Measurements from ENCODE around the gene DEDD2.

The DEDD2 gene

DNA sequence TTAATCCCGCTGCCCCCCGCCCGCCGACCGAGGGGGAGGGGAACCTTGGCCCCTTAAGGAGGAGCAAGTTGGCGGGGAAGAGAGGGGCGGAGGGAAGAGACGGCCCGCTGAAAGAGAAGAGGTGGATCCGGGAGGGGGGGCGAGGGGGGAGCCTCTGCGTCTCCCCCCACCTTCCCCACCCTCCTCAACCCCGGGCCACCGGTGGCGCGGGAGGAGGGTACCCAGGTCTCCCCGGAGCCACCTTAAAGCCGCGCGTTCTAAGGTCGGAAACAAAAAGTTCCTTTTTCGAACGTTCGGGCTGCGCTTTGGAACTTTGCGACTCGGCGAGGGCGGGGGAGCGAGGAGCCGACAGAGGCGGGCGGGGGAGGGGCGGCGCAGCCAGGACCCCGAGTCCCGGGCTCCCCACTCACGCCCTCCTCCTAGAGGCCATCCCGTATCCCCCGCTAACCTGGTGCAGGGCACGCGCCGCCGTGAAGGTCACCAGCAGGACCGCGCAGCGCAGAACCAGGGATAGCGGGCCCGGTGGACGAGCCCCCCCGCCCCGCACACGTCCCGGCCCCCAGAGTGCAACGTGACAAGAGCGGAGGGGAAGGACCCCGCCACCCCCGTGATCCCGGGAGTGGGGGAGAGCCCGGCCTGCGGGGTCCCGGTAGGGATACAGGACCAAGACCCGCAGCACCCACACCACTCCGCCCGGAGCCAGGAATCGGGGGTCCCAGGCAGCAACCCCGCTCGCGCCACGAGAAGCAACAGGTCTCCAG lies 36.8 kb upstream of the DEDD2 start:
- Histone ChIP-seq H3K9ac (ENCODE audit: insufficient read length) (peak overlapping the region; percentile 96), H3K27ac (peak overlapping the region; percentile 91), H3K36me3 (ENCODE audit: insufficient read depth, low read length) (peaks cover 14% of the 10 kb centered on the region), H3K4me3 (peak overlapping the region; percentile 98), H3K9me3 (ENCODE audit: low read depth, low read length) (no peaks in the 10 kb centered on the region)
- TF ChIP-seq POLR2AphosphoS5 (IDR thresholded peaks at IDR 0.05; ENCODE audit: borderline replicate concordance, low read depth, low read length) (peak; percentile 65; the same call in 1 of the 2 replicates), FOXP2 (optimal IDR thresholded peaks at IDR 0.05; ENCODE audit: control extremely low read depth, extremely low read length, insufficient read depth) (no peak)
- no peak for DNase-seq (ENCODE audit: low read depth, low spot score)

DNA sequence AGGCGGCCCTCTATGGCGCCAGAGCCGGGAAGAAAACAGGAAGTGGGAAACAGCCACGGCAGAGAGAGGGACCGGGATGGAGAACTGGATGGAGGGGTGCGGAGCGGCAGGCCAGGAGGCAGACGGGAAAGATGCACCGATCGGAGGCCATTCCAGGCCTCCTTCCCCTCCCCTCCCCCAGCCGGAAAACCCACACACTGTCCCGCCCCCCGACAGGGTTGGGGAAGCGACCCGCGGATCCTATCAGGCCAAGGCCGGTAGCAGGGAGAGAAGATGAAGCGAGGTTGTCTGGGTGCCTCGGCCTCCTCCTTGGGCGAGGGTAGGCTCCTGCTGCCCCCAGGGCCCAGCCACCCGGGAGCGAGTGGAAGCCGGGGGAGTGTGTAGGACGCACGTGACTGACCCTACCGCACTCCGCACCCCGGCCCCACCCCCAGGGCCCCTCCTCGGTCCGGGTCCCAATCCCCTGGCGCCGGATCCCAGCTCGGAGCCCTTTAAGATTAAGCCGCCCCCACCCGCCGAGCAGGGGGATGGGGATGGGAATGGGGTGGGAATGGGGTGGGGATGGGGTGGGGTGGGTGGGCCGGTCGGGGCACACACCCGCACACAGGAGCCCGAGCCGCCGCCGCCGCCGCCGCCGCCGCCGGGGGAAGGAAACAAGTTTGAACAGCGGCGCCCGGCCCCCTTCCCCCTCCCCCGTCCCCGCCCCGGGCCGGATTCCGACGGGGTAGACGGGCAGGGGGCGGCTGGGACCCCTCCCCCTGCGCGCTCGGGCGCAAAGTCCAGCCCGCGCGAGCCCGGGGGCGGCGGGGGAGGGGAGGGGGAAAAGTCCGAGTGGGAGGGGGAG lies 36.0 kb upstream of the DEDD2 start:
- H3K36me3 ChIP-seq (ENCODE audit: insufficient read depth, low read length) = peaks cover 18% of the 10 kb centered on the region

DNA sequence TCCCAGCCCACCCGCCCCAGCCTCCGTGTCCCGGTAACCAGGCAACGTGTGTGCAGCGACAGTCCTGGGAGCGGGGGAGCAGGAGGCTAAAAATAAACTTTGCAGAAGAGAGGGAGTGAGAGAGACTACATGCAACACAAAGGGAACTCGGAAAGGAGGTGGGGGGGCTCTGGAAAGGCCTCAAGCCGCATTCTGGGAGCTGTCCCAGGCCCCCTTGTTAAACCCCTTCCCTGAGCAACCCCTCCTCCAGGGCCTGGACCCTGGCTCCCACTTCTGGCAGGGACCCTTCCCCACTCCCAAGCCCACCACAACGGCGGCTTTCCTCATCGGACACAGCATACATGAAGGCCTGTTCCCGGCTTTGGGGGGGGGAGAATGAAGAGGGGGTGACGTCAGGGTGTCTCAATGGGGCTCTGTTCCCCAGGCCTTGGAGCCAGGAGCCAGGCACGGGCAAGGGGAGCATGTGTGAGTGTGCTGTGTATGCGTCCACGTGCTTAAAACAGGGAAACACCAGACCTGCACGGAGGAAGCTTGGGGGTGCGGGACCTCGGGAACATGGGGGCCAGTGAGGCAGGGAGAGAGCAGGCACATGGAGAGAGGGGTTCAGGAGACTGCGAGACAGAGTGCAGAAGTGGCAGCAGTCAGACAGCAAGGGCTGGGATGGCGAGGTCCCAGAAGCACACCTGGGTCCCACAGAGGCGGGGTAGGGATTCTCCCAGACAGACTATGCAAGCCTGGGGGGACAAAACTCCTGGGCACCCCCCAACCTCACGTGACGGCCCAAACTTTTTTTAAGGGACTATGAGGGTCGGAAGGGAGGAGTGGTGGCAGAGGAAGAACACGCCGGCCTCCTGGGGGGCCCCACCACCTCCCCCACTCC lies 35.1 kb upstream of the DEDD2 start:
- Histone ChIP-seq H3K27ac (peak overlapping the region; percentile 79), H3K9me3 (ENCODE audit: low read depth, low read length) (no peaks in the 10 kb centered on the region), H3K4me3 (peak overlapping the region; percentile 98), H3K36me3 (ENCODE audit: insufficient read depth, low read length) (peaks cover 18% of the 10 kb centered on the region), H3K9ac (ENCODE audit: insufficient read length) (peak overlapping the region; percentile 49)
- no peak for TF ChIP-seq EZH2 (IDR thresholded peaks at IDR 0.05)
- peak; percentile 35 for TF ChIP-seq FOXP2 (optimal IDR thresholded peaks at IDR 0.05; ENCODE audit: control extremely low read depth, extremely low read length, insufficient read depth)
- TF ChIP-seq POLR2AphosphoS5 (IDR thresholded peaks at IDR 0.05; ENCODE audit: borderline replicate concordance, low read depth, low read length) = peak; percentile 16; the same call in 1 of the 2 replicates
- no peak for DNase-seq (ENCODE audit: low read depth, low spot score)

More for the DNA sequence above, 36.0 kb upstream of the DEDD2 start:
- Histone ChIP-seq H3K9me3 (ENCODE audit: low read depth, low read length) (no peaks in the 10 kb centered on the region), H3K9ac (ENCODE audit: insufficient read length) (peak overlapping the region; percentile 96), H3K4me3 (peak overlapping the region; percentile 98), H3K27ac (peak overlapping the region; percentile 91)
- TF ChIP-seq POLR2AphosphoS5 (IDR thresholded peaks at IDR 0.05; ENCODE audit: borderline replicate concordance, low read depth, low read length) (peak; percentile 60), FOXP2 (optimal IDR thresholded peaks at IDR 0.05; ENCODE audit: control extremely low read depth, extremely low read length, insufficient read depth) (no peak), EZH2 (IDR thresholded peaks at IDR 0.05) (no peak)
- no peak for DNase-seq (ENCODE audit: low read depth, low spot score)

DNA sequence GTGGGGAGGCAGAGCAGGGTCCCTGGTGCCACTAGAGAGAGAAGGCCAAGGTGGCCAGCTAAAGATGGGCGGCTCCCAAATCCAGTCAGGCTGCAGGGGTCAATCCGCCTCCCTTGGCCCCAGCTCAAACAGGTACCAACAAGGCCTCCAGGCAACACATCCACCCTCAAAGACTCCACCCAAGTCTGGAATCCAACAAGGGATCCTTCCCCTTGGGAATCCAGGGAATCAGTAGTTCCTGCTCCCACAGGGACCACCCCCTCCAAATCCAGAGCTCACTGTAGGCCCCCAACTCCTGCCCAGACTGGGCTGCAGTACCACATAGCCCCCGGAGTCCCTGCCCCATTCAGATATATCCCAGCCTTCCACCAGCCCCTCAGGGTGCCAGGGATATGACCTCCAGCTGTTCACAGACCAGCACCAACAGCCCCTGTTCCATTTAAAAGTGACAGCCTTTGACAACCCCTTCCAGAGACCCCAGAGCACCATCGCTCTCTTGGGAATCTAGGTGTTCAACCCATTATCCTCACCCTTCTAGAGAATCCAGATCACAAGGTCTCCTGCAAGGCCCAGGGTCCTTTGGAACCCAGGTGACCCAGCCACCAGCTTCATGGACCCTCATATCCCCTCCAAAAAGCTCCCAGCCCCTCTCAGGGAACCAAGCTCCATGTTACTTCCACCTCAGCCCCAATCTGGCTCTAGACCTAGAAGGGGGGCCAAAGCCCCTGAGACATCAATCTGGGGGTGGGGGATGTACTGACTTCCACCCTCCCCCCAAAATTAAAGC lies 34.3 kb upstream of the DEDD2 start:
- Histone ChIP-seq H3K9me3 (ENCODE audit: low read depth, low read length) (no peaks in the 10 kb centered on the region), H3K4me3 (peak overlapping the region; percentile 98), H3K36me3 (ENCODE audit: insufficient read depth, low read length) (peaks cover 18% of the 10 kb centered on the region), H3K27ac (peak overlapping the region; percentile 63), H3K9ac (ENCODE audit: insufficient read length) (peak overlapping the region; percentile 48)
- DNase-seq (ENCODE audit: low read depth, low spot score) = no peak
- TF ChIP-seq FOXP2 (optimal IDR thresholded peaks at IDR 0.05; ENCODE audit: control extremely low read depth, extremely low read length, insufficient read depth) = no peak
- no peak for TF ChIP-seq EZH2 (IDR thresholded peaks at IDR 0.05)
- no peak for TF ChIP-seq POLR2AphosphoS5 (IDR thresholded peaks at IDR 0.05; ENCODE audit: borderline replicate concordance, low read depth, low read length)

DNA sequence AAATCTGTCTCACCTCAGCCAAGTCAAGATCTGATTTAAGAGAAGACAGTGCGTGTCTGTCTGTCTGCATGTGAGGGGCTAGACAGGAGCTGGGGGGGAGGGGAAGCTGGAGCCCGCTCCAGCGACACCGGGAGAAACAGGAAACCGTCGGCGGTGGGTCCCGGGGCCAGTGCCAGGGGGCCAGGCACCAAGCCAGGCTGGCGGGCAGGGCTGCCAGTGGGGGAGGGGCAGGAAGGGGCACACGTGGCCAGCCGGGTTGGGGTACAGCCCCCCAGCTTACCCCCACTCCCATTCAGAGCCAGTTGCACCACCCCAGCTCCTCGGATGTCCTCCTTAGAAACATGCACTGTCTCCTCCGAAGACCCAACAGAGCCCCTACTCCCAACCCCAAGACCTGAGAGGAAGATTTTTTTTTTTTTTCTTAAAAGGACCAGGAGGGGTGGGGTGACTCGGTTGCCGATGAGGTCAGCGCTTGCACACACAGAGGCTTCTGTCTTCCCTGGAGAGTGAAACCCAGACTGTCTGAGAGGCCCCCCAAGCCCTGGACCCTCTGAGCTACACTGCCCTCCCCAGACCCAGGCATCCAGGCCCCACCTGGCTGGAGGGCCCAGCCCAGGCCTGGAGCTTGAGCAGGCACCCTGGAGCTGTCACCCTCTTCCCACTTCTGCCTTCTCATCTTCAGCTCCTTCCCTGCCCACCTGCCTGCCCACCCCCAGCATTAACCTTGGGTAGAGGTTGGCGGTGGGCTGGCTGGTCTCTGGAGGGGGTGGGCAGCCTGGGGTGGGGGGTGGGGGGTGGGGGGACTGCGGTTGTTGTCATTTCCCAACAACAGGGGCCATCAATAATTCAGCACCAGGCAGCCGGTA lies 33.4 kb upstream of the DEDD2 start:
- TF ChIP-seq POLR2AphosphoS5 (IDR thresholded peaks at IDR 0.05; ENCODE audit: borderline replicate concordance, low read depth, low read length) (peak; percentile 35; the same call in 1 of the 2 replicates), FOXP2 (optimal IDR thresholded peaks at IDR 0.05; ENCODE audit: control extremely low read depth, extremely low read length, insufficient read depth) (no peak)
- Histone ChIP-seq H3K9me3 (ENCODE audit: low read depth, low read length) (no peaks in the 10 kb centered on the region), H3K4me3 (peak overlapping the region; percentile 98), H3K27ac (peak overlapping the region; percentile 81), H3K9ac (ENCODE audit: insufficient read length) (peak overlapping the region; percentile 19), H3K36me3 (ENCODE audit: insufficient read depth, low read length) (peaks cover 18% of the 10 kb centered on the region)
- no peak for DNase-seq (ENCODE audit: low read depth, low spot score)

DNA sequence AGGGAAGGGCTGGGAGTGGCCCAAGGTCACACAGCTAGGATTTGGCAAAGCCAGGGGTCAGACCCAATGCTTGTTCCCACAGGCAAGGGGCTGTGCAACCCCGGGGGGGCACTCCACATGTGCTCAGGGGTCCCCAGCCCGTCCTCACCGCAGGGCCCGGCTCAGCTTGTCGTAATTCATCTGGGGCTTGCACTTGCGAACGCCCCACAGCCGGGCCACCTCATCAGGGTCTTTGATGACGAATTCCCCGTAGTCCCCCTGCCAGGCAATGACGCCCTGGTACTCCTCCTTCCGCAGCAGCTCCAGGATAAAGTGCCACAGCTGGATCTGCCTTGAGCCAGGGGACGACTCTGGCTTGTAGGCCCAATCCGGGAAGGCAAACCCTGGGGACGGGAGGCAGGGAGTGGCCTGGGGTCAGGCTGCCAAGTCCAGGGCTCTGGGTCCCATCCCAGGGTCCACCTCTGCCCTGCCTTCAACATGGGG lies 32.7 kb upstream of the DEDD2 start:
- no peak for DNase-seq (ENCODE audit: low read depth, low spot score)
- Histone ChIP-seq H3K4me3 (peak overlapping the region; percentile 72), H3K36me3 (ENCODE audit: insufficient read depth, low read length) (peaks cover 18% of the 10 kb centered on the region), H3K9ac (ENCODE audit: insufficient read length) (peak overlapping the region; percentile 19), H3K27ac (peak overlapping the region; percentile 81), H3K9me3 (ENCODE audit: low read depth, low read length) (no peaks in the 10 kb centered on the region)
- TF ChIP-seq EZH2 (IDR thresholded peaks at IDR 0.05) = no peak
- TF ChIP-seq FOXP2 (optimal IDR thresholded peaks at IDR 0.05; ENCODE audit: control extremely low read depth, extremely low read length, insufficient read depth) = no peak
- TF ChIP-seq POLR2AphosphoS5 (IDR thresholded peaks at IDR 0.05; ENCODE audit: borderline replicate concordance, low read depth, low read length) = no peak

Data from SK-N-MC (cell line).